Activated T-helper 17 cell treated with anti-CD3 and anti-CD28 coated beads, Interleukin-2, amount 50 U/mL, for 72 hours (primary cell): Measurements from ENCODE around the gene RETREG2. TPM values are rescaled to one million over a fixed set of nuclear protein-coding genes. Genes with fewer than 3 reads are reported as not detected.

Experiments
- ATAC-seq: fragments of 150-1000 bp; cut with Tn5 transposase; replicated peaks from 2 replicates; pipeline ENCODE4 v1.10.0; 2021; ENCODE audit warnings: mild to moderate bottlenecking, moderate library complexity
- H3K27ac Mint-ChIP-seq: one replicate; pipeline ENCODE4 v1.8.0; 2022; ENCODE audit warnings: mixed read lengths
- H3K27me3 Mint-ChIP-seq: one replicate; pipeline ENCODE4 v1.8.0; 2022; ENCODE audit warnings: mixed read lengths
- H3K36me3 Mint-ChIP-seq: one replicate; pipeline ENCODE4 v1.8.0; 2022; ENCODE audit warnings: low read depth, mild to moderate bottlenecking, mixed read lengths
- H3K4me1 Mint-ChIP-seq: one replicate; pipeline ENCODE4 v1.8.0; 2022; ENCODE audit warnings: mixed read lengths
- H3K4me3 Mint-ChIP-seq: one replicate; pipeline ENCODE4 v1.8.0; 2022; ENCODE audit warnings: mild to moderate bottlenecking, mixed read lengths
- H3K9me3 Mint-ChIP-seq: one replicate; pipeline ENCODE4 v1.8.0; 2022; ENCODE audit warnings: mixed read lengths
- total RNA-seq, 2 donors: library from RNA; stranded (reverse); gene quantifications; one replicate each; pipeline ENCODE4 v1.2.3, GENCODE V29; 2022

Gene RETREG2
- total RNA-seq, 2 donors from 2014 or later: 104 to 148 TPM

DNA sequence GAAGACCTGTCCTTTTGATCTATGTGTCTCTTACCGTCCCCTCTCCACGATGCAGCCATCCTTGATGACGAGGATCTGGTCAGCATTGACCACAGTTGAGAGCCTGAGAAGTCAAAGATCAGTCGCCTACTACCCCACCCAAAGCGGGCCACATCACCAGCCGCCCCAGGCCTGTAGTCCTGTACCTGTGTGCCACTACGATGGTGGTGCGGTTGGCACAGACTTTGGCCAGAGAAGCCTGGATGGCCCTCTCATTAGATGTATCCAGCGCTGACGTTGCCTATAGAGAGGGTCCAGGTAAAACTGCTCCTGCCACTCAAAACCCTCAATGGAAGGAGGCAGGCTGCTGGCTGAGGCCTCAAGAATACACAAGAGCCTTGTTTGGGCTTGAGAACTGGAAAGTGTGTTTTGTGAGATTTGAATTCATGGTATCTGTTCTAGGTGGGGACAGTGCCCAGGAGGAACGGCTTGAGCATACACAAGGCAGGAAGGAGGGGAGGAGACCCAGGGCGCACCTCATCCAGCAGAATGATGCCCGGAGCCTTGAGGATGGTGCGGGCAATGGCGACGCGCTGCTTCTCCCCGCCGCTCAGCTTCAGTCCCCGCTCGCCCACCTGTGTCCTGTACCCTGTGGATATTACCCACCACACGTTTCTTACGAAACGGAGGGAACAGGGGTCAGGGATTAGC lies 32.3 kb downstream of the RETREG2 start:
- ATAC-seq: no peak
- Mint-ChIP-seq H3K27ac (peak overlapping the region; percentile 75), H3K4me1 (peaks cover 10% of the 10 kb centered on the region), H3K9me3 (no peaks in the 10 kb centered on the region), H3K36me3 (peaks cover 81% of the 10 kb centered on the region), H3K27me3 (no peaks in the 10 kb centered on the region), H3K4me3 (peak overlapping the region; percentile 97)

DNA sequence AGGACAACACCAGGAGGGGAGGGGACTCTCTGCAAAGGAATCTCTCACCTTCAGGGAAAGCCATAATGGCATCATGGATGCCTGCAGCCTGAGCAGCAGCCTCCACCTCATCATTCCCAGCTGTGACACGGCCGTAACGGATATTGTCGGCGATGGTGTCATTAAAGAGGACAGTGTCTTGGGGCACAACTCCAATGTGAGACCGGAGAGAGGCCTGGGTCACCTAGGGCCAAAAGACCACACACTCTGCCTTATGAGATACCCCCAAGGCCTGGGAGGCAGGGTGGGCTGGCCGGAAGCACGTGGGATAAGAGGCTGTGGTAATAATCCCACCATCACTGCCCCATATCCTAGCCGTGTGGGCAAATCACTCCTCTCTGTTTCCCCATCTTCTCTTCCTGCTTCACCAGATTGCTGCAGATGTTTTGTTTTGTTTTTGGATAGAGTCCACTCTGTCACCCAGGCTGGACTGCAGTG lies 32.8 kb downstream of the RETREG2 start:
- no peak overlapping the region for H3K27ac Mint-ChIP-seq
- no peaks in the 10 kb centered on the region for H3K9me3 Mint-ChIP-seq
- H3K4me3 Mint-ChIP-seq: no peak overlapping the region
- H3K36me3 Mint-ChIP-seq: peaks cover 87% of the 10 kb centered on the region
- H3K4me1 Mint-ChIP-seq: peaks cover 10% of the 10 kb centered on the region
- ATAC-seq: no peak
- no peaks in the 10 kb centered on the region for H3K27me3 Mint-ChIP-seq

DNA sequence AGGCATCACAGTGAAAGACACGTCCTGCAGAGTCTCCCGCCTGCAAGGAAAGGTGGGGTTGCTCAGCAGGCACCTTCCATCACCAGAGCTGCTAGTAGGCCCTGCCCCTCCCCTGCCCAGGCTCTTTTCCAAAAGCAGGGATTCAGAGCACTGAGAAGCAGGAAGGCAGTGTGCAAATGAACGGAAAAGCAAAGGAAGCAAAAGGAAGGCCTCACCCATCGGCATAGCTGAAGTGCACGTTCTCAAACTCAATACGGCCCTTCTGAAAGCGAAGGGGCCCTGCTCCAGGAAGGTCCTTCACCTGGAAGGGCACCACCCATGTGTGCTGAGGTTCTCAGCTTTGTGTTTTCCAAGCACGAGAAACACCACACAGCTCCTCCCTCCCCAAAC lies 34.9 kb downstream of the RETREG2 start:
- peaks cover 100% of the 10 kb centered on the region for H3K36me3 Mint-ChIP-seq
- H3K27ac Mint-ChIP-seq: no peak overlapping the region
- H3K27me3 Mint-ChIP-seq: no peaks in the 10 kb centered on the region
- H3K9me3 Mint-ChIP-seq: no peaks in the 10 kb centered on the region
- peaks cover 18% of the 10 kb centered on the region for H3K4me1 Mint-ChIP-seq
- H3K4me3 Mint-ChIP-seq: no peak overlapping the region
- no peak for ATAC-seq

DNA sequence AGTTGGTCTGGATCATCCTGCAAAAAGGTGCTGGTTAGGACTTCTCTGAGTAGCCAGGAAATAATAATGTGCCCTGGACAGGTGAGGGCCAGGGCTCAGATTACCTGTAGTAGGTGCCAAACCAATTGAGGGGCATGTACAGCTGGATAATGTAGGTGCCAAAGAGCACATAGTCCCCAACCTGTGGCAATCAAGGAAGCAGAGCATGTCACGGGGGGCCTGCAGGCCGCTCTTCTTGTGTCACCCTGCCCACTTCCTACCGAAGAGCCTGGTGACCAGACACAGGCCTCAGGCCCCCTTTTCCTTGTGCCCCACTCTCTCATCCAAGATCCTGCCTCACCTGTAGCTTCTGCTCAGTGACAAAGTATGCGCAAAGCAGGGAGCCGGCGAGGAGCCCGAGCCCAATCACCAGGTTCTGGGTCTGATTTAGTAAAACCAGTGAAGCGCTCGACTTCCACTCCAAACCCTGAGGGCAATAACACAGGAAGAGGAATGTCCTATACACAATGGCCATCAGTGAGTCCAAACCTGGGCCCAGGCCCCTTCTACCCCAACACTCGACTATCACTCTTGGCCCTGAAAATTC lies 35.5 kb downstream of the RETREG2 start:
- no peak for ATAC-seq
- Mint-ChIP-seq H3K36me3 (peaks cover 98% of the 10 kb centered on the region), H3K4me1 (peaks cover 13% of the 10 kb centered on the region), H3K9me3 (no peaks in the 10 kb centered on the region), H3K4me3 (no peak overlapping the region), H3K27me3 (no peaks in the 10 kb centered on the region), H3K27ac (no peak overlapping the region)

DNA sequence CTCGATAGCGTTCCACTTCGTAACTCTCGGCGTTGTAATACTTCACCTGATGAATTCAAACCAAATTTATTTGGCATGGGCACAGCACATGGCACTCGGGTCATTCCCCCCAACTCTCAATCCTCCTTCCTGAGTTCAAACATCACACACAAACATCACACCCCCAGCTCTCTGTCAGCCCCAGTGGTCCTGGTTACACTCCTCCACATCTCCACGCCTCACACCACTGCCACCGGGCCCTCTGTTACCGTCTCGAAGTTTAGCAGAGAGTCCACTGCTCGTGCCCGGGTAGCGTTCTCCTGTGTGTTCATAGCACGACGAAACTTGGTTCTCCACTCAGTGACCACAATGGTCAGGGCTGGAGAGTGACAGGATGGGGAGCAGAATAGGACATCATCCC lies 36.1 kb downstream of the RETREG2 start:
- no peak for ATAC-seq
- peaks cover 13% of the 10 kb centered on the region for H3K4me1 Mint-ChIP-seq
- H3K27ac Mint-ChIP-seq: peak overlapping the region; percentile 23
- H3K27me3 Mint-ChIP-seq: no peaks in the 10 kb centered on the region
- H3K4me3 Mint-ChIP-seq: no peak overlapping the region
- H3K36me3 Mint-ChIP-seq: peaks cover 96% of the 10 kb centered on the region
- no peaks in the 10 kb centered on the region for H3K9me3 Mint-ChIP-seq

DNA sequence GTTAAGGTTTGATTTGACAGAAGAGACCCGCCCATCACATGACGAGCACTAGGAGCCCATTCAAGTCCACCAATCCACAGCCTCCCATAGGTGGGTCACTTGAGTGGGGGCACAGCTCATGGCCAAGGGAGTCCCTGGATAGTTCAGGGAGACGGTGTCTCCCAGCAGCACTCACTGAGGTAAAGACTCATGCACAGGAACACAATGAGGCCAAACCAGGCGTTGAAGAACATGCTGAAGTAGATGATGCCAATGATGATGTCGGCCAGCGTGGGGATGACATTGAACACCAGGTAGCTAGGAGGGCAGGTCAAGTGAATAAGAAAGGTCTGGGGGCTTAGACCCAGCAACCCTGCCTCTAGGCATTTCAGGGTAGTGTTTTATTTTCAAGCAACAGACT lies 36.7 kb downstream of the RETREG2 start:
- Mint-ChIP-seq H3K36me3 (peaks cover 96% of the 10 kb centered on the region), H3K9me3 (no peaks in the 10 kb centered on the region), H3K27ac (no peak overlapping the region), H3K27me3 (no peaks in the 10 kb centered on the region), H3K4me3 (no peak overlapping the region), H3K4me1 (peaks cover 9% of the 10 kb centered on the region)
- no peak for ATAC-seq

DNA sequence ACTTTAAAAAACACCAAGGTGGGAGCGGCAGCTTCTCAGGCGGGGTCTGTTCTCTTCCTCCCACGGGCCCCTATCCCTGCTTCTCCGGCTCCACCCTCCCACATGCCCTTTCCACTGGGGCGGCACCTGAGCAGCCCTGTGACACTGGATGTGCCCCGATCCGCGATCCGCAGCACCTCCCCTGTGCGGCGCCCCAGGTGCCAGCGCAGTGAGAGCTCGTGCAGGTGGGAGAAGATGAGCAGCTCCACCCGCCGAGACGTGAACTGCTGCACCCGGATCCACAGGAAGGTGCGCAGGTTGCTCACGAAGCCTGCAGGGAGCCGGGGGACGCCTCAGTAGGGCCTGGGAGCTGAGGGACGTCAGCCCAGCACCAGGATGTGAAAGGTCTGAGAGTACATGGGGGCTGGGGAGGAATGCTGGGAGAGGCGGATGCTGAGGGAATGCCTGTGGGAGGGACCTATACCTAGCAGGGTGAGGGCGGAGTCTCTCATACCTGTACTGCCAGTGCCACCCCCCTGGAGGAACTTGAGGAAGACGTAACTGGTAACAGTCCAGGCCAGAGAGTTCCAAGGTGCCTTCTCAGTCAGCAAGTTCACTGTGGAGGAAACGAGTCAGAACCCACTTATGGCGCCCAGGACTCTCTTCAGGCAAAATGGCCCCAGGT lies 37.9 kb downstream of the RETREG2 start:
- Mint-ChIP-seq H3K4me1 (peaks cover 8% of the 10 kb centered on the region), H3K36me3 (peaks cover 96% of the 10 kb centered on the region), H3K27me3 (no peaks in the 10 kb centered on the region), H3K9me3 (no peaks in the 10 kb centered on the region), H3K4me3 (peak overlapping the region; percentile 93), H3K27ac (no peak overlapping the region)
- no peak for ATAC-seq

DNA sequence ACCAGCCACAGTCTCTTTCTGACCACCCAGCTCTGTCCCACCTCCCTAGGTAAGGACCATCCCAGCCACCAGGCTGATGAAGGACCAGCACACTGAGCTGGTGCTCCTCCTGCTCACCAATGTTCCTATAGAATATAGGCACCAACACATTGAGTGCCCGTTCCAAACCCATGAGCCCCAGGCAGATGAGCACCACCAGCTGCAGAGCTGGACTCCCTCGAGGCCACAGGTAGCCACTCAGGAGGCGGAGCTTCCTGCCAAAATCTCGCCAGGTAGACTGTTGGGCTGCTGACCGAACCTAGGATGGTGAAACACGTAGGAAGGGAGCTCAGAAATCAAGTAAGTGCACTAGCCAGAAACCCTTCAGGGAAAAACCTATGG lies 38.5 kb downstream of the RETREG2 start:
- no peak for ATAC-seq
- peaks cover 8% of the 10 kb centered on the region for H3K4me1 Mint-ChIP-seq
- H3K36me3 Mint-ChIP-seq: peaks cover 96% of the 10 kb centered on the region
- peak overlapping the region; percentile 93 for H3K4me3 Mint-ChIP-seq
- no peaks in the 10 kb centered on the region for H3K27me3 Mint-ChIP-seq
- no peaks in the 10 kb centered on the region for H3K9me3 Mint-ChIP-seq
- no peak overlapping the region for H3K27ac Mint-ChIP-seq

DNA sequence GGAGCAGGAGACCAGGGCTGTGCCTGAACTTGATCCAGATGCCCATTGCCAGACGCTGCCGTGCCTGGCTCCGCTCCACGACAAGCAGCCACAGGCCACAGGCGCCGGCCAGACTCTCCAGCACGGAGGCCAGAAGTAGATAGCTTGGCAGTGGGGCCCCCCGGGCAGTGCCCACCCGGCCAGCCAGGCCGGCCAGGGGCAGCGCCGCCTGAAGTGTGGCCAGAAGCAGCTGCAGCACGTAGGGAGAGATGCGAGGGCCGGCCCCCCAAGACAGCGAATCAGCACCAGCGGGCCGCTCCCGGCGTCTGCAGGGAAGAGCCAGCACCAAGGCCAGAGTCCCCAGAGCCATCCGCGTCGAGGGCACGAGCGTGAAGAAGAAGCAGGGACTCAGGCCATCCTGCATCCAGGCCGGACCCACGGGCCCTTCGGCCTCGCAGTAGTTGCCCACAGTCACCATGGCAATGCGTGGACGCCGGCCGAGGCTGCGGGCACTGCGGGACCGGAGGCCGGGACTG lies 40.2 kb downstream of the RETREG2 start:
- peak overlapping the region; percentile 93 for H3K4me3 Mint-ChIP-seq
- peaks cover 96% of the 10 kb centered on the region for H3K36me3 Mint-ChIP-seq
- no peaks in the 10 kb centered on the region for H3K9me3 Mint-ChIP-seq
- H3K27me3 Mint-ChIP-seq: no peaks in the 10 kb centered on the region
- peak overlapping the region; percentile 93 for H3K27ac Mint-ChIP-seq
- peak; percentile 59 for ATAC-seq
- H3K4me1 Mint-ChIP-seq: peaks cover 8% of the 10 kb centered on the region

DNA sequence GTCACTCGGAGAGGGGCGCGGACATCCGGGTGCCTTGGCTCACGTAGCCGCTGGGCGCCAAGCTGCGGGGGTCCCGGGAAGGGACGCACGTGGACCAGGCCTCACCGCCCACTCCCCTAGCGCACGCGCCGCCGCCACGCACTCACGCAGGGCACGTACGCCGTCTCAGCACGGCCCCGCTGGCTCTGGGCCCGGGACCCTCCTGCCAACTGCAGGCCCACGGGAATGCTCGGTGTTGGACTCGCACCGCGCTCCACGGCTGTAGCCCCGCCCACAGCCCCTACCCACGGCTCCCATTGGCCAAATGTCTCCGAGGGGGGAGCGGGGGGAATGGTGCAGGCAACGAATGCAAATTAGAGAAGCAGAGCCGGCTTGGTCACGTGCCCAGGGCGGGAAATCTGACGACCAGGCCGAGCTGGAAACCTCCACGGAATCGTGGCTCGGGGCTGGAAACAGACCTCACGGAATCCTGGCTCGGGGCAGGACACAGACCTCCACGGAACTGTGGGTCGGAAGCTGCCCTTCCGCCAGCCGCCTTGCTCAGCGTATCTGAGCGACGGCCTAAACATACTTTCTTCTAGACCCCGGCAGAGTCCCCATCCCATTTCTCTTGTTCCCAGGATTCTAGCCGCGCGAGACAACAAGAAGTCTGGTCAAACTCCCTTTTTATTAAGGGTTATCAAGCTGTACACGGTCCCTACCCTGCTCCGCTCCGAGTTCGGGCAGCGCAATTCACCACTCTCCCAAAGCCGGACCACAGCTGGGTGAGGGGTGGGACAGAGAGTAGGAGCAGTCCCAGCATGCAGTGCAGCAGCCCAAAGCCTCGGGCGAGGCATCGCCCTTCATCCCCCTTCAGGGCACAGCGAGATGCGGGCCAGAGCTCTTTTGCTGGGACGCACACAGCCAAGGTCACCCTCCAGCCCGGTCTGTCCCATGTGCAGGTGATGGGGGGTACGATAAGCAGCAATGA lies 40.9 kb downstream of the RETREG2 start, which contains the start of gene ABCB6:
Gene ABCB6 (minus strand): TSS at position 227 of the 970 bp plus-strand sequence. CDS start 285 bp downstream, outside the sequence.
- Mint-ChIP-seq H3K27ac (peak within 1 kb of the TSS; percentile 93), H3K4me3 (peak within 1 kb of the TSS; percentile 93), H3K36me3 (peaks cover 96% of the 10 kb centered on the region), H3K9me3 (no peaks in the 10 kb centered on the region), H3K27me3 (no peaks in the 10 kb centered on the region), H3K4me1 (peaks cover 8% of the 10 kb centered on the region)
- peak; percentile 88 for ATAC-seq

DNA sequence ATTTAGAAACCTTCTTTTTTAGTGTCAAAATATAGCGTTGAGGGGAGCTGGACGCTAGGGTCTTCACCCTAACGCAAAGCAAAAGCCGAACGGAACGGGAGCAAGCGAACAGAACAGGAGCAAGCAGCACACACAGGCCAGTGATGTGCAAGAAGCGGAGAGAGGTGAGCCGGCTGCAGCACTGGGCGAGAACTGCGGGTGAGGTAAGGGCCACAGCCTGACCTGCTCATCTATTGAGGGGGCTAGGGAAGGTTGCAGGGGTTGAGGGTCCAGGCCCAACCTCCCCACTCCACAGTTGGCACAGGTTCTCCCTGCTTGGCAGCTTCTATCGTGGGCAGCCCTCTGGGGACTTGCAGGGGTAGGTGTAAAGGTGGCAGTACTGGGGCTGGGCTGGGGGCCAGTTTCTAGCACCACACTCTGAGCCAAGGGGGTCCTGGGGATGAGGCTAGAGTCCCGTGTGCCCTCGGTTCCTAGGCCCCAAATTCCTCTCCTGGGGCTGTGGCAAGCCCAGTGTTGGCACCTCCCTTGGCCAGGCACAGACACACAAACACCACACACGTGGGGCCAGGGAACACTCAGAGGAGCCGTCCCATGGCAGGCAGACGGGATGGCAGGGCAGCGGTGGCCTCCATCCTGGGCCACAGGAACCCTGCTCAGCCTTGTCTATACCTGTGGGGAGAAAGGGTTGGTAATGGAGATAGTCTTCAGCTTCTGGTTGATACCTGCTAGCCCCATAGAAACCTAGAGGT lies 41.9 kb downstream of the RETREG2 start:
- Mint-ChIP-seq H3K36me3 (peaks cover 96% of the 10 kb centered on the region), H3K9me3 (no peaks in the 10 kb centered on the region), H3K27ac (peak overlapping the region; percentile 34), H3K4me1 (peaks cover 8% of the 10 kb centered on the region), H3K4me3 (peak overlapping the region; percentile 93), H3K27me3 (no peaks in the 10 kb centered on the region)
- no peak for ATAC-seq

DNA sequence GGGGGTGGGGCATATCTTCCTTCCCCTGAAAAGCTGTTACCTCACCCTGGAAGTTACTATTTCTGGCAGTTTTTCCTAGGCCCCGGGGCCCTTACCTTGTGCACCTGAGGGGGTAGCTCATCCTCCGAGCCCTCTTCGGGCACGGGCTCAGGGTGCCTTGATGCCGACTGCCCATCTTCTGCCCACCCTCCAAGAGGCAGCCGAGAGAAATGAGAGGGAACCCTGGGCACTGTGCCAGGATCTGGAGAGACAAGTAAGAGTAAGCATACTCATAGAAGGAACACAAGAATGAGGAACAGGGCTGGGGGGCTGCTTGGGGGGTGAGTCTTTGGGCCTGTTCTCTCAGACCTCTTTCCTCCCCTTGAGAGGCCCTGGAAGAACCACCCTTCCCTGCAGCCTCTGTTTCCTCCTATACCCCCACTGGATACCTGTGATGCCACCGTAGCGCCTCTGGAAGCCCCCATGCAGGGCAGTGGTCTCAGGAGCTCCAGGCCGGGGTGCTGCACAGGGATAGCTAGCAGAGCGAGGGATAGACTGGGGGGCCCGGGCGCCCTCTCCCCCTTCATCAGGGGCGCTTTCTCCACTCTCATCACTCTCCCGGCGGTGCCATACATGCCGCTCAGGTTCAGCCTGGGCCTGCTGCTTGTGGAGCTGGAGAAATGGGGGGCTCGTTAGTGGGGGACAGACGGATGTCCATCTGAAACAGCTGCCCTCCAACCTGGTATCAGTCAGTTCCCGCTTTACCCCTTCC lies 42.8 kb downstream of the RETREG2 start:
- peaks cover 96% of the 10 kb centered on the region for H3K36me3 Mint-ChIP-seq
- peak overlapping the region; percentile 34 for H3K27ac Mint-ChIP-seq
- ATAC-seq: no peak
- H3K9me3 Mint-ChIP-seq: no peaks in the 10 kb centered on the region
- peaks cover 8% of the 10 kb centered on the region for H3K4me1 Mint-ChIP-seq
- H3K27me3 Mint-ChIP-seq: no peaks in the 10 kb centered on the region
- no peak overlapping the region for H3K4me3 Mint-ChIP-seq
